OCI-LY1 (cell line): ENCODE results near the gene IRS2.
"Not testable (repeated sequence)": the region's sequence is repeated elsewhere in the genome, so short reads cannot be mapped to it uniquely, and the experiment has no call there.

Experiments used
- H2AFZ ChIP-seq: fragments of 200-600 bp; sonication (generic), shearing (Covaris generic); 2 replicates; pipeline ENCODE4 v1.6.0; 2014; ENCODE audit warnings: antibody characterized with exemption, mild to moderate bottlenecking, low read length
- H3F3A ChIP-seq: fragments of 200-600 bp; sonication (generic), shearing (Covaris generic); 2 replicates; pipeline ENCODE4 v1.6.0; 2014; ENCODE audit warnings: mild to moderate bottlenecking, antibody characterized with exemption, low read length, moderate library complexity; ENCODE audit not compliant: insufficient read depth
- H3K27ac ChIP-seq: fragments of 200-600 bp; sonication (generic); 2 replicates; pipeline ENCODE4 v1.5.1; 2014; ENCODE audit warnings: low read length, mixed run types, mild to moderate bottlenecking, low read depth; ENCODE audit not compliant: poor library complexity, severe bottlenecking
- H3K27me3 ChIP-seq: fragments of 200-600 bp; sonication (generic); 2 replicates; pipeline ENCODE4 v1.6.0; 2014; ENCODE audit warnings: antibody characterized with exemption, mild to moderate bottlenecking, low read length, moderate library complexity; ENCODE audit not compliant: insufficient read depth
- H3K36me3 ChIP-seq: fragments of 200-600 bp; sonication (generic); 2 replicates; pipeline ENCODE4 v1.6.1; 2014; ENCODE audit warnings: mild to moderate bottlenecking, antibody characterized with exemption, low read length, moderate library complexity, mixed read lengths; ENCODE audit not compliant: insufficient read depth
- H3K4me1 ChIP-seq: fragments of 200-600 bp; sonication (generic); 2 replicates; pipeline ENCODE4 v1.5.1; 2014; ENCODE audit warnings: mild to moderate bottlenecking, low read length, moderate library complexity; ENCODE audit not compliant: insufficient read depth, severe bottlenecking
- H3K4me2 ChIP-seq: fragments of 200-600 bp; sonication (generic), shearing (Covaris generic); 2 replicates; pipeline ENCODE4 v1.6.1; 2014; ENCODE audit warnings: low read length
- H3K4me3 ChIP-seq: fragments of 200-600 bp; sonication (generic); 2 replicates; pipeline ENCODE4 v1.5.1; 2014; ENCODE audit warnings: low read length, low read depth, mild to moderate bottlenecking, mixed read lengths; ENCODE audit not compliant: poor library complexity, severe bottlenecking
- H3K79me2 ChIP-seq: fragments of 200-600 bp; shearing (Covaris generic); 2 replicates; pipeline ENCODE4 v1.6.1; 2016; ENCODE audit warnings: mixed run types, low read length, mixed read lengths; ENCODE audit not compliant: insufficient read depth
- H3K9ac ChIP-seq: fragments of 200-600 bp; sonication (generic), shearing (Covaris generic); 2 replicates; pipeline ENCODE4 v1.6.1; 2014; ENCODE audit warnings: mild to moderate bottlenecking, low read length, mixed read lengths
- H3K9me2 ChIP-seq: fragments of 200-600 bp; sonication (generic), shearing (Covaris generic); 2 replicates; pipeline ENCODE4 v1.6.1; 2014; ENCODE audit warnings: low read depth, mild to moderate bottlenecking, low read length, mixed read lengths
- H3K9me3 ChIP-seq: fragments of 200-600 bp; shearing (Covaris generic); 2 replicates; pipeline ENCODE4 v1.6.1; 2014; ENCODE audit warnings: low read length, mixed read lengths
- H4K20me1 ChIP-seq: fragments of 200-600 bp; sonication (generic), shearing (Covaris generic); 2 replicates; pipeline ENCODE4 v1.6.0; 2016; ENCODE audit warnings: mild to moderate bottlenecking, low read length; ENCODE audit not compliant: insufficient read depth
- CTCF ChIP-seq: fragments of 200-600 bp; sonication (generic), shearing (Covaris generic); IDR thresholded peaks from 2 replicates; pipeline ENCODE4 v1.5.1; 2017; ENCODE audit warnings: mild to moderate bottlenecking, antibody characterized with exemption, low read length, moderate library complexity, mixed read lengths
- EZH2 ChIP-seq: fragments of 200-600 bp; sonication (generic), shearing (Covaris generic); IDR thresholded peaks from 2 replicates; pipeline ENCODE4 v1.8.0; 2017; ENCODE audit warnings: borderline replicate concordance, mixed run types, mild to moderate bottlenecking, antibody characterized with exemption, low read length, moderate library complexity, mixed read lengths

Gene IRS2

GRCh38 chr13:109733550-109733949, 52.8 kb downstream of the IRS2 start:
- Histone ChIP-seq H3K36me3 (no peaks in the 10 kb centered on the region), H3K9me2 (no peaks in the 10 kb centered on the region), H3K9ac (no peak overlapping the region), H3K4me3 (no peak overlapping the region), H3F3A (no peaks in the 10 kb centered on the region), H3K27ac (no peak overlapping the region), H3K4me1 (no peaks in the 10 kb centered on the region), H3K79me2 (no peaks in the 10 kb centered on the region), H2AFZ (no peak overlapping the region), H3K9me3 (no peaks in the 10 kb centered on the region), H4K20me1 (no peaks in the 10 kb centered on the region), H3K27me3 (peaks cover 8% of the 10 kb centered on the region; the same call in 1 of the 2 replicates), H3K4me2 (no peak overlapping the region)
- TF ChIP-seq CTCF = no peak
- TF ChIP-seq EZH2 = no peak

- not testable (repeated sequence) for H3K27me3 ChIP-seq, H2AFZ ChIP-seq, H3K79me2 ChIP-seq, H4K20me1 ChIP-seq, H3F3A ChIP-seq, H3K4me2 ChIP-seq, H3K9ac ChIP-seq, H3K4me3 ChIP-seq, H3K9me2 ChIP-seq, H3K27ac ChIP-seq, H3K4me1 ChIP-seq, H3K36me3 ChIP-seq, H3K9me3 ChIP-seq
Observed at GRCh38 chr13:109732470-109733170, 53.8 kb downstream of the IRS2 start.

- Histone ChIP-seq H3K27ac (no peak overlapping the region), H3F3A (no peaks in the 10 kb centered on the region), H3K9ac (no peak overlapping the region), H3K36me3 (no peaks in the 10 kb centered on the region), H3K4me1 (no peaks in the 10 kb centered on the region), H3K9me2 (no peaks in the 10 kb centered on the region), H3K79me2 (no peaks in the 10 kb centered on the region), H3K4me2 (no peak overlapping the region), H3K9me3 (no peaks in the 10 kb centered on the region), H4K20me1 (no peaks in the 10 kb centered on the region), H3K27me3 (peaks cover 5% of the 10 kb centered on the region; the same call in 1 of the 2 replicates), H2AFZ (no peak overlapping the region), H3K4me3 (no peak overlapping the region)
- TF ChIP-seq EZH2 = no peak
Observed at GRCh38 chr13:109730812-109731335, 55.5 kb downstream of the IRS2 start.

GRCh38 chr13:109728791-109729731, 57.3 kb downstream of the IRS2 start:
- no peak overlapping the region for H3K27ac ChIP-seq
- TF ChIP-seq EZH2 (no peak), CTCF (no peak)
- no peak overlapping the region for H2AFZ ChIP-seq
- no peak overlapping the region for H3K4me2 ChIP-seq
- H3K4me1 ChIP-seq = no peaks in the 10 kb centered on the region
- H3K9me3 ChIP-seq = no peaks in the 10 kb centered on the region
- no peaks in the 10 kb centered on the region for H4K20me1 ChIP-seq
- no peaks in the 10 kb centered on the region for H3K36me3 ChIP-seq
- H3K27me3 ChIP-seq = peaks cover 8% of the 10 kb centered on the region; the same call in 1 of the 2 replicates
- no peaks in the 10 kb centered on the region for H3K79me2 ChIP-seq
- no peaks in the 10 kb centered on the region for H3K9me2 ChIP-seq
- H3K4me3 ChIP-seq = no peak overlapping the region
- H3K9ac ChIP-seq = no peak overlapping the region
- H3F3A ChIP-seq = no peaks in the 10 kb centered on the region
